Prostate gland (tissue), 2 donors: ENCODE data around the gene RRP8. TPM values are rescaled to one million over a fixed set of nuclear protein-coding genes. Genes with fewer than 3 reads are reported as not detected.

Source experiments
- DNase-seq: peaks from one replicate; pipeline ENCODE4 v3.0.0-alpha.2; 2019; ENCODE audit warnings: low spot score
- H3K27ac ChIP-seq, 2 donors: fragments of 200-600 bp; sonication (generic); 2 replicates each; pipeline ENCODE4 v1.5.1; 2017 to 2019
- H3K27me3 ChIP-seq: fragments of 200-600 bp; sonication (generic); replicated peaks from 2 replicates; pipeline ENCODE4 v1.5.1; 2019; ENCODE audit not compliant: insufficient read depth
- H3K36me3 ChIP-seq, 2 donors: fragments of 200-600 bp; sonication (generic); 1 replicate in 1 of 2; 2 replicates in 1 of 2; pipeline versions ENCODE4 v1.5.1 to v1.8.1; 2017 to 2019
- H3K4me1 ChIP-seq: fragments of 200-600 bp; sonication (generic); replicated peaks from 2 replicates; pipeline ENCODE4 v1.5.1; 2019
- H3K4me3 ChIP-seq, 2 donors: fragments of 200-600 bp; sonication (generic); 2 replicates each; pipeline ENCODE4 v1.5.1; 2017 to 2019
- H3K9me3 ChIP-seq: fragments of 200-600 bp; sonication (generic); 2 replicates; pipeline ENCODE4 v1.5.1; 2017
- POLR2A ChIP-seq: fragments of 450-650 bp; IDR thresholded peaks from one replicate; pipeline ENCODE4 v1.6.1; 2016; ENCODE audit warnings: antibody characterized with exemption, mild to moderate bottlenecking
- POLR2AphosphoS5 ChIP-seq: sonication (generic); formaldehyde crosslinking; IDR thresholded peaks from one replicate; pipeline ENCODE4 v1.6.1; 2017; ENCODE audit warnings: antibody characterized with exemption
- WGBS: methylation state at CpG from one replicate; pipeline ENCODE4 v1.1.5; 2018; 5-methylcytosine and 5-hydroxymethylcytosine counted together
- intact Hi-C: fragments of 100-400 bp; cut with DNase I; formaldehyde crosslinking; loops from one replicate; pipeline ENCODE4 v1.14.2; 2022
- total RNA-seq, 2 donors: library from RNA; depleted of rRNA; stranded (reverse); fragments of >200 nt; gene quantifications; one replicate each; pipeline ENCODE4 v1.1.0, GENCODE V29; 2016
- TF ChIP-seq, protein P1 (sequence below), 4 experiments: fragments of 200-600 bp in 2 of 4; fragments of 450-650 bp in 2 of 4; sonication (generic) in 2 of 4; IDR thresholded peaks; 1 replicate in 3 of 4; 2 replicates in 1 of 4; pipeline ENCODE4 v1.5.1; 2016 to 2019; ENCODE audit warnings: antibody characterized with exemption in 4 of 4, mild to moderate bottlenecking in 2 of 4, moderate library complexity in 2 of 4

The RRP8 gene
- total RNA-seq, 2 donors from 2014 or later = 16.4 to 16.6 TPM

DNA sequence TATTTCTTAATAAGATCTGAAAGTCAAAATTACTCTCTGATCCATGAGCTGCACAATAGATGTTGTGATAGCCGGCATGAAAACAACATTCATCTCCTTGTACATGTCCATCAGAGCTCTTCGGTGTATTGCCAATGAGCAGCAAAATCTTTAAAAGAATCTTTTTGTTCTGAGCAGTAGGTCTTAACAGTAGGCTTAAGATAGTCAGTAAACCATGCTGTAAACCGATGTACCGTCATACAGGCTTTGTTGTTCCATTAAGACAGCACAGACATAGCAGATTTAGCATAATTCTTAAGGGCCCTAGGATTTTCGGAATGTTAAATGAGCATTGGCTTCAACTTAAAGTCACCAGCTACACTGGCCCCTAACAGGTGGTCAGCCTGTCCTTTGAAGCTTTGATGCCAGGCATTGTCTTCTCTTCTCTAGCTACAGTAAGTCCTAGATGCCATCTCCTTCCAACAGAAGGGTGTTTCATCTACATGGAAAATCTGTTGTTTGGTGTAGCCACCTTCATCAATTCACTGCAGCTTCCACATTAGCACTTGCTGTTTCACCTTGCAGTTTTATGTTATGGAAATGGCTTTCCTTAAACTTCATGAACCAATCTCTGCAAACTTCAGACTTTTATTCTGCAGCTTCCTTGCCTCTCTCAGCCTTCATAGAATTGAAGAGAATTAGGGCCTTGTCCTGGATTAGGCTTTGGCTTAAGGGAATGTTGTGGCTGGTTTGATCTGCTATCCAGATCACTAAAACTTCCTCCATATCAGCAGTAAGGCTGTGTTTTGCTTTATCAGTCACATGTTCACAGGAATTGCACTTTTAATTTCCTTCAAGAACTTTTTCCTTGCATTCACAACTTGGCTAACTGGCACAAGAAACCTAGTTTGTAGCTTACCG is 28.4 kb downstream of the RRP8 start:
- Histone ChIP-seq H3K36me3 (no peaks in the 10 kb centered on the region), H3K4me1 (no peaks in the 10 kb centered on the region), H3K9me3 (no peaks in the 10 kb centered on the region), H3K27me3 (no peaks in the 10 kb centered on the region), H3K27ac (no peak overlapping the region), H3K4me3 (no peak overlapping the region)
- TF ChIP-seq, protein P1, sequence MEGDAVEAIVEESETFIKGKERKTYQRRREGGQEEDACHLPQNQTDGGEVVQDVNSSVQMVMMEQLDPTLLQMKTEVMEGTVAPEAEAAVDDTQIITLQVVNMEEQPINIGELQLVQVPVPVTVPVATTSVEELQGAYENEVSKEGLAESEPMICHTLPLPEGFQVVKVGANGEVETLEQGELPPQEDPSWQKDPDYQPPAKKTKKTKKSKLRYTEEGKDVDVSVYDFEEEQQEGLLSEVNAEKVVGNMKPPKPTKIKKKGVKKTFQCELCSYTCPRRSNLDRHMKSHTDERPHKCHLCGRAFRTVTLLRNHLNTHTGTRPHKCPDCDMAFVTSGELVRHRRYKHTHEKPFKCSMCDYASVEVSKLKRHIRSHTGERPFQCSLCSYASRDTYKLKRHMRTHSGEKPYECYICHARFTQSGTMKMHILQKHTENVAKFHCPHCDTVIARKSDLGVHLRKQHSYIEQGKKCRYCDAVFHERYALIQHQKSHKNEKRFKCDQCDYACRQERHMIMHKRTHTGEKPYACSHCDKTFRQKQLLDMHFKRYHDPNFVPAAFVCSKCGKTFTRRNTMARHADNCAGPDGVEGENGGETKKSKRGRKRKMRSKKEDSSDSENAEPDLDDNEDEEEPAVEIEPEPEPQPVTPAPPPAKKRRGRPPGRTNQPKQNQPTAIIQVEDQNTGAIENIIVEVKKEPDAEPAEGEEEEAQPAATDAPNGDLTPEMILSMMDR (IDR thresholded peaks at IDR 0.05) = no peak
- no peak for TF ChIP-seq POLR2AphosphoS5
- TF ChIP-seq POLR2A = no peak
- DNase-seq = no peak
- WGBS = 93% methylated on average over 6 of the region's 6 CpGs
- intact Hi-C loops = no loop called here

DNA sequence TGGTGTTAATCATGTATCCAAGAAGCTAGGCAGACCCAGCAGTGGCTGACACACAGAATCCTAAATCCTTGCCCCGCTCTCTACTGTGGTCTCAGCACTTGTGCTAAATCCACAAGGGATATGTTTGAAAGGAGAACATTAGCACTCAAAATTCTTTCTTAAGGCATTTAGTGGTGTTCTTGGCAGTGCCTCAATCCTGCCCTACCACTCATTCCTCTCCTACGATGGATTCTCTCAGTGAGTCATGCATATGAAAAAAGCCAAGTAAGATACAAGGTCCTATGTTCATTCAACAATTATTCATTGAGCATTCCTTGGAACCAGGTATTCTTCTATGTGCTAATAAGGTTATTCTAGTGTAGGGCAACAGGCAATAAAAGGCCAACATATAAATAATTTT is 31.2 kb downstream of the RRP8 start:
- 55% methylated on average over 2 of the region's 2 CpGs for WGBS
- Histone ChIP-seq H3K4me1 (no peaks in the 10 kb centered on the region), H3K9me3 (no peaks in the 10 kb centered on the region), H3K4me3 (no peak overlapping the region), H3K27ac (no peak overlapping the region), H3K36me3 (no peaks in the 10 kb centered on the region), H3K27me3 (no peaks in the 10 kb centered on the region)
- TF ChIP-seq POLR2AphosphoS5 = no peak
- TF ChIP-seq, protein P1 (IDR thresholded peaks at IDR 0.05) = no peak
- no peak for DNase-seq
- intact Hi-C loops = no loop called here

DNA sequence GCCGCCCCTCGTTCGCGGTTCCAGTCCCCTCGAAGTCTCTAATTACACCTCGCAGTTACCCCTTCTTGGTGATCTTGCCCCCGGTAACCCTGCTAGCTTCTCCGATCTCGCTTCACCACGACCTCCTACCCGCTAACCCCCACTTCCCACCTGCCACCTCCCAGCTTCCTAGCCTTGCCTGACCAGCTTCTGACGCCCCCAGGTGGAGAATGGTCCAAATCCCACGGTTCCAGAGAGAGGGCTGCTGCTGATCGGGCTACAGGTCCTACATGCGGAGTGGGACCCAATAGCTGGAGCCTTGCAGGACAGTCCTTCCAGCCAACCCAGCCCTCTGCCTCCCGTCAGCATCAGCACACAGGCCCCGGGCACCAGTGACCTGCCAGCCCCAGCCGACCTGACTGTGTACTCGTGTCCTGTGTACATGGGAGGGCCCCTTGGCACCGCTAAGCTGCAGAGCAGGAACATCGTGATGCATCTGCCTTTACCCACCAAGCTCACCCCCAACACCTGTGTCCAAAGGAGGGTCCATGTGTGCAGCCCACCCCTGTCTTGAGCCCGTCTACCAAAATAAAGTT is 31.9 kb downstream of the RRP8 start:
- intact Hi-C loops = no loop called here
- WGBS = 88% methylated on average over 22 of the region's 22 CpGs
- Histone ChIP-seq H3K4me3 (no peak overlapping the region), H3K4me1 (no peaks in the 10 kb centered on the region), H3K27me3 (no peaks in the 10 kb centered on the region), H3K27ac (no peak overlapping the region), H3K36me3 (no peaks in the 10 kb centered on the region), H3K9me3 (no peaks in the 10 kb centered on the region)
- TF ChIP-seq POLR2AphosphoS5 (no peak), POLR2A (no peak)
- TF ChIP-seq, protein P1 (IDR thresholded peaks at IDR 0.05) = no peak
- no peak for DNase-seq

GRCh38 chr11:6570691-6571427 is 32.6 kb downstream of the RRP8 start:
- no peaks in the 10 kb centered on the region for H3K27me3 ChIP-seq
- H3K27ac ChIP-seq = no peak overlapping the region
- H3K36me3 ChIP-seq = no peaks in the 10 kb centered on the region
- WGBS = 88% methylated on average over 56 of the region's 62 CpGs
- no peaks in the 10 kb centered on the region for H3K9me3 ChIP-seq
- intact Hi-C loops = no loop called here
- H3K4me3 ChIP-seq = no peak overlapping the region
- TF ChIP-seq POLR2AphosphoS5 (no peak), POLR2A (no peak)
- TF ChIP-seq, protein P1 (IDR thresholded peaks at IDR 0.05) = no peak
- DNase-seq = no peak
- H3K4me1 ChIP-seq = no peaks in the 10 kb centered on the region
